DOHH2 (cell line): Measurements from ENCODE around the gene KDELR3.

Experiments
- H3F3A ChIP-seq: fragments of 200-600 bp; sonication (generic), shearing (Covaris generic); 2 replicates; pipeline ENCODE4 v1.6.0; 2016; ENCODE audit warnings: antibody characterized with exemption, mild to moderate bottlenecking; ENCODE audit not compliant: control insufficient read depth, insufficient read depth
- H3K27ac ChIP-seq: fragments of 200-600 bp; sonication (generic); 2 replicates; pipeline ENCODE4 v1.5.1; 2014; ENCODE audit warnings: low read depth, mild to moderate bottlenecking, low read length, moderate library complexity
- H3K27me3 ChIP-seq: fragments of 200-600 bp; sonication (generic); 2 replicates; pipeline ENCODE4 v1.6.1; 2014; ENCODE audit warnings: mild to moderate bottlenecking, low read length, mixed read lengths; ENCODE audit not compliant: control insufficient read depth
- H3K36me3 ChIP-seq: fragments of 200-600 bp; sonication (generic); 2 replicates; pipeline ENCODE4 v1.6.1; 2014; ENCODE audit warnings: mild to moderate bottlenecking, low read length, moderate library complexity, mixed read lengths; ENCODE audit not compliant: control insufficient read depth
- H3K4me1 ChIP-seq: fragments of 200-600 bp; sonication (generic); 2 replicates; pipeline ENCODE4 v1.6.1; 2014; ENCODE audit warnings: mild to moderate bottlenecking, low read length, mixed read lengths; ENCODE audit not compliant: control insufficient read depth
- H3K4me2 ChIP-seq: fragments of 200-600 bp; sonication (generic); 2 replicates; pipeline ENCODE4 v1.6.0; 2014; ENCODE audit warnings: mild to moderate bottlenecking, low read length, moderate library complexity
- H3K4me3 ChIP-seq: fragments of 200-600 bp; sonication (generic); 2 replicates; pipeline ENCODE4 v1.5.1; 2014; ENCODE audit warnings: mild to moderate bottlenecking, low read length, mixed read lengths
- H3K79me2 ChIP-seq: fragments of 200-600 bp; sonication (generic); 2 replicates; pipeline ENCODE4 v1.6.1; 2014; ENCODE audit warnings: mild to moderate bottlenecking, low read length, mixed read lengths; ENCODE audit not compliant: control insufficient read depth
- H3K9me2 ChIP-seq: fragments of 200-600 bp; sonication (generic); replicated peaks from 2 replicates; pipeline ENCODE4 v1.6.1; 2014; ENCODE audit warnings: mild to moderate bottlenecking, low read length, mixed read lengths; ENCODE audit not compliant: control insufficient read depth
- H3K9me3 ChIP-seq: fragments of 200-600 bp; sonication (generic); 2 replicates; pipeline ENCODE4 v1.6.1; 2014; ENCODE audit warnings: antibody characterized with exemption, low read length, mixed read lengths; ENCODE audit not compliant: control insufficient read depth, insufficient read depth
- H4K20me1 ChIP-seq: fragments of 200-600 bp; sonication (generic); 2 replicates; pipeline ENCODE4 v1.6.0; 2014; ENCODE audit warnings: low read depth, mild to moderate bottlenecking, antibody characterized with exemption, low read length, moderate library complexity; ENCODE audit not compliant: control insufficient read depth, insufficient read depth
- EZH2phosphoT487 ChIP-seq: fragments of 200-600 bp; sonication (generic); IDR thresholded peaks from 2 replicates; pipeline ENCODE4 v1.6.1; 2017; ENCODE audit warnings: borderline replicate concordance, mild to moderate bottlenecking, antibody characterized with exemption, low read length, moderate library complexity, mixed read lengths
- TF ChIP-seq, protein P1 (sequence below): fragments of 200-600 bp; sonication (generic); IDR thresholded peaks from one replicate; pipeline ENCODE4 v1.5.1; 2014; ENCODE audit warnings: antibody characterized with exemption, mild to moderate bottlenecking, low read depth, low read length; ENCODE audit not compliant: poor library complexity, severe bottlenecking

KDELR3 gene

DNA sequence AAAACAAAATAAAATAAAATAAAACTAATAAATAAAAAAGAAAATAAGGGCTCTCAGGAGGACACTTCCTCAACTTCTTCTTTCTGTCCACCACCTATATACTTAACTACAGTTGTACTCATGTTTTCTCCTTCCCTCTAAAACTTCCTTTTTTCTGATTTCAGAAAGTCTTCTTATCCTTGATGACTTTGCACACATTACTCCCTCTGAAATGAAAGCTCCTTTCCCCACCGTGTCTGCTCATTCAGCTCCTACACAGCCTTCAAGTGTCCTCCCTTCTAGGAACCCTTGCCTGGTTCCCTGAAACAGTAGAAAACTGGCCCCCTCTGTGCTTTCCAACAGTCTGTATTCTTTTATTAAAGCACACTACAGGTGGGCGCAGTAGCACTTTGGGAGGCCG lies 56.5 kb downstream of the KDELR3 start:
- Histone ChIP-seq H3K27ac (no peak overlapping the region), H3K36me3 (no peaks in the 10 kb centered on the region), H3K4me1 (no peaks in the 10 kb centered on the region), H3K79me2 (no peaks in the 10 kb centered on the region), H3K9me2 (no peaks in the 10 kb centered on the region), H3K27me3 (no peaks in the 10 kb centered on the region), H3K9me3 (no peaks in the 10 kb centered on the region), H3F3A (no peaks in the 10 kb centered on the region), H3K4me2 (no peak overlapping the region), H4K20me1 (no peaks in the 10 kb centered on the region), H3K4me3 (no peak overlapping the region)
- TF ChIP-seq, protein P1, sequence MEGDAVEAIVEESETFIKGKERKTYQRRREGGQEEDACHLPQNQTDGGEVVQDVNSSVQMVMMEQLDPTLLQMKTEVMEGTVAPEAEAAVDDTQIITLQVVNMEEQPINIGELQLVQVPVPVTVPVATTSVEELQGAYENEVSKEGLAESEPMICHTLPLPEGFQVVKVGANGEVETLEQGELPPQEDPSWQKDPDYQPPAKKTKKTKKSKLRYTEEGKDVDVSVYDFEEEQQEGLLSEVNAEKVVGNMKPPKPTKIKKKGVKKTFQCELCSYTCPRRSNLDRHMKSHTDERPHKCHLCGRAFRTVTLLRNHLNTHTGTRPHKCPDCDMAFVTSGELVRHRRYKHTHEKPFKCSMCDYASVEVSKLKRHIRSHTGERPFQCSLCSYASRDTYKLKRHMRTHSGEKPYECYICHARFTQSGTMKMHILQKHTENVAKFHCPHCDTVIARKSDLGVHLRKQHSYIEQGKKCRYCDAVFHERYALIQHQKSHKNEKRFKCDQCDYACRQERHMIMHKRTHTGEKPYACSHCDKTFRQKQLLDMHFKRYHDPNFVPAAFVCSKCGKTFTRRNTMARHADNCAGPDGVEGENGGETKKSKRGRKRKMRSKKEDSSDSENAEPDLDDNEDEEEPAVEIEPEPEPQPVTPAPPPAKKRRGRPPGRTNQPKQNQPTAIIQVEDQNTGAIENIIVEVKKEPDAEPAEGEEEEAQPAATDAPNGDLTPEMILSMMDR: no peak
- no peak for TF ChIP-seq EZH2phosphoT487

DNA sequence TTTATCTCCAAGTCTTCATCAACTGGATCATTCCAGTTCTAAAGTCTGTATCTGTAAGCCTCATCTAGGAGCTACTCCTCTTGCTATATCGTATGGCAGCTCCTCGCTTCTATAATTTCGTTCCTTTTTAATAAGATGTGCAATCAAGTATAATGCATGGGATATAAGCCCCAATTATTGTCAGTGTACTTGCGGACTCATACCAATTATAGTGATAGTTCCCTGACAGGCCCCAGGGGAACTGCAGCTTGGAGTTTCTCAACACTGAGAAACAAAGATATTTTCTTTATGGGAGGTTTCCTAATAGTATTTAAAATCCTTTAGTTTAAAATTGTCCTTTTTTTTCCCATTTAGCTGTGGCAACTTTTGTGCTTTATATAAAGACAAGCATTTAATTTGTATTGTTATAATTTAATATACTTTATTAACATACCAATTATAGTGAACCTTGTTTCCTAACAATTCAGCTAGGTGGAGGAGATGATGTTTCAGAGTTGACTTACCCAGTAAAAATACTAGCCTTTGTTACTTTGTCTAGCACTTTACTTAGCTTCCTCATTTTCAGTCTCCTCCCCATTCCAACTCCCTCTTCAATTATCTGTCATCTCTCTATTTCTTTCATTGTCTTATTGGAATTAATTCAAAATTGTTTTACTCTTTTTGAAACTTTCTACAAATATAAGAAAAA lies 63.5 kb downstream of the KDELR3 start:
- Histone ChIP-seq H3K4me1 (peaks cover 14% of the 10 kb centered on the region), H3K9me3 (no peaks in the 10 kb centered on the region), H3K27ac (peak overlapping the region; percentile 51), H3K9me2 (no peaks in the 10 kb centered on the region), H3K27me3 (no peaks in the 10 kb centered on the region), H3K36me3 (peaks cover 8% of the 10 kb centered on the region), H4K20me1 (no peaks in the 10 kb centered on the region), H3K79me2 (no peaks in the 10 kb centered on the region), H3K4me2 (peak overlapping the region; percentile 63), H3K4me3 (peak overlapping the region; percentile 44; the same call in 1 of the 2 replicates), H3F3A (peaks cover 7% of the 10 kb centered on the region)
- TF ChIP-seq, protein P1: no peak
- no peak for TF ChIP-seq EZH2phosphoT487
